Ovary (tissue), 9 donors: Measurements from ENCODE around the gene SMAP1. TPM values are rescaled to one million over a fixed set of nuclear protein-coding genes. Genes with fewer than 3 reads are reported as not detected.

Experiments
- DNase-seq, 5 donors: peaks; one replicate each; pipeline ENCODE4 v3.0.0-alpha.2; 2019 to 2020
- H3K27ac ChIP-seq, 2 donors: fragments of 200-600 bp; one replicate each; pipeline versions ENCODE4 v1.5.1 to v1.8.0; 2019 to 2022
- H3K27me3 ChIP-seq: fragments of 200-600 bp; one replicate; pipeline ENCODE4 v1.8.0; 2022
- H3K36me3 ChIP-seq: fragments of 200-600 bp; sonication (generic); one replicate; pipeline ENCODE4 v1.5.1; 2019
- H3K4me1 ChIP-seq: one replicate; pipeline ENCODE4 v1.8.1; 2013; ENCODE audit warnings: mild to moderate bottlenecking, moderate library complexity; ENCODE audit not compliant: insufficient read depth
- H3K4me3 ChIP-seq: fragments of 200-600 bp; sonication (generic); one replicate; pipeline ENCODE4 v1.5.1; 2017
- H3K9me3 ChIP-seq, 2 donors: fragments of 200-600 bp in 1 of 2; sonication (generic) in 1 of 2; one replicate each; pipeline versions ENCODE4 v1.5.1 to v1.8.1; 2013 to 2019; ENCODE audit warnings: mild to moderate bottlenecking in 1 of 2, moderate library complexity in 1 of 2
- CTCF ChIP-seq, 3 donors: fragments of 450-650 bp in 2 of 3; fragments of 200-600 bp in 1 of 3; IDR thresholded peaks; one replicate each; pipeline versions ENCODE4 v1.5.1 to v1.8.0; 2016 to 2022; ENCODE audit warnings: antibody characterized with exemption in 3 of 3, mild to moderate bottlenecking in 1 of 3
- EP300 ChIP-seq: sonication (generic); formaldehyde crosslinking; IDR thresholded peaks from one replicate; pipeline ENCODE4 v1.6.1; 2017; ENCODE audit warnings: antibody characterized with exemption
- POLR2A ChIP-seq: fragments of 450-650 bp; IDR thresholded peaks from one replicate; pipeline ENCODE4 v1.6.1; 2017; ENCODE audit warnings: antibody characterized with exemption, mild to moderate bottlenecking, moderate library complexity
- WGBS, 3 donors: extraction: QIAGEN DNeasy Blood & Tissue Kit in 1 of 3; methylation state at CpG; one replicate each; pipeline versions ENCODE4 v1.1.5 to v1.1.7; 2013 to 2017; 5-methylcytosine and 5-hydroxymethylcytosine counted together
- intact Hi-C, 4 donors: fragments of 100-400 bp; cut with DNase I; formaldehyde crosslinking; loops; one replicate each; pipeline versions ENCODE4 v1.11.0 to v1.15.1; 2022 to 2023
- polyA plus RNA-seq, 2 donors: library from polyadenylated mRNA; stranded (reverse); fragments of 200-250 nt in 1 of 2; fragments of 350-450 nt in 1 of 2; fragmentation: Illumina TruSeq in 1 of 2; extraction: RNeasy Lipid Tissue Mini Kit (QIAGEN cat#74804) in 1 of 2; gene quantifications; one replicate each; pipeline ENCODE4 v1.2.3, GENCODE V29; 2013 to 2014
- total RNA-seq, 7 donors: library from RNA; depleted of rRNA in 2 of 7; stranded (reverse); fragments of >200 nt in 2 of 7; fragmentation: NEBNext Ultra II Directional in 3 of 7; extraction: Animal tissue kit (Norgen Biotek cat#: 25700) in 3 of 7; gene quantifications; one replicate each; pipeline versions ENCODE4 v1.1.0 to v1.2.4, GENCODE V29; 2016 to 2023
- donor health status: DM: no; HTN: no; CAD: no; lungs with moderate emphysema.
- donor health status: DM: no; HTN: no; CAD: no.
- donor health status: Bipolar disorder and iron deficiency.
- donor health status: DM: yes; HTN: yes; CAD: no.
- donor health status: DM: no; HTN: no; CAD: no.
- donor health status: DM: yes; HTN: yes; CAD: no.

SMAP1 gene
- total and polyA plus RNA-seq, 9 donors = 10.8 to 34.1 (median 18.6) TPM

DNA sequence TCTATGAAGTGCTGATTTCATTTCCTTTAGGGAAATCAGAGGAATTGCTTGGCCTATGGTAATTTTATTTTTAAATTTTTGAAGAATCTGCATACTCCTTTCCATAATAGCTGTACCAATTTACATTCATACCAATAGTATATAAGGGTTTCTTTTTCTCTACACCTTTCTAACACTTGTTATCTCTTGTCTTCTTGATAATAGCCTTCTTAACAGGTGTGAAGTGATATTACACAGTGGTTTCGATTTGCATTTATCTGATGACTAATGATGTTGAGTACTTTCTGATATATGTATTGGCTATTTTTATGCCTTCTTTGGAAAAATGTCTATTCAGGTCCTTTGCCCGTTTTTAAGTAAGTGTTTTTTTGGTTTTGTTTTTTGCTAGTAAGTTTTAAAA lies 40.8 kb downstream of the SMAP1 start:
- intact Hi-C loops = loop anchor here in 3 of 4 donors (5.0 to 10.0 kb wide), 4 partner anchors 174 to 249 kb away; partner anchors contain the start of gene B3GAT2 (in 1 of the 3)
- no peak for TF ChIP-seq POLR2A
- WGBS, 3 donors = 93 to 94% (median 93%) methylated on average over 2 of the region's 2 CpGs
- Histone ChIP-seq H3K9me3 (no peaks in the 10 kb centered on the region), H3K4me3 (no peak overlapping the region), H3K36me3 (no peaks in the 10 kb centered on the region), H3K27me3 (no peaks in the 10 kb centered on the region), H3K4me1 (no peaks in the 10 kb centered on the region), H3K27ac (no peak overlapping the region)
- DNase-seq = no peak

DNA sequence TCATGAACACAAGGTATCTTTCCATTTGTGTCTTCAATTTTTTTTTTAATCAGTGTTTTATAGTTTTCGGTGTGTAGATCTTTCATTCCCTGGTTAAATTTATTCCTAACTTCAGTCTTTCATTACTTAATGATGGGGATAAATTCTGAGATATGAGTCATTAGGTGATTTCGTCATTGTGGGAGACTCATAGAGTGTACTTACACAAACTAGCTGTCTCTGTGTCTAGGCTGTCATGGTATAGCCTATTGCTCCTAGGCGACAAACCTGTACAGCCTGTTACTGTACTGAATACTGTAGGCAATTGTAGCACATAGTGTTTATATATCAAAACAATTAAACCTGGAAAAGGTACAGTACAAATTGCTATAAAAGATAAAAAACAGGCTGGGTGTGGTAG lies 42.1 kb downstream of the SMAP1 start:
- H3K27me3 ChIP-seq = no peaks in the 10 kb centered on the region
- H3K4me1 ChIP-seq = no peaks in the 10 kb centered on the region
- intact Hi-C loops = loop anchor here in 3 of 4 donors (5.0 to 10.0 kb wide), 4 partner anchors 172 to 247 kb away; partner anchors contain the start of gene B3GAT2 (in 1 of the 3)
- TF ChIP-seq CTCF (IDR thresholded peaks at IDR 0.05) = no peak
- no peak for TF ChIP-seq POLR2A
- 90 to 93% (median 92%) methylated on average over 3 of the region's 3 CpGs for WGBS, 3 donors
- no peaks in the 10 kb centered on the region for H3K36me3 ChIP-seq
- no peaks in the 10 kb centered on the region for H3K9me3 ChIP-seq
- no peak overlapping the region for H3K4me3 ChIP-seq
- DNase-seq = no peak
- no peak overlapping the region for H3K27ac ChIP-seq

DNA sequence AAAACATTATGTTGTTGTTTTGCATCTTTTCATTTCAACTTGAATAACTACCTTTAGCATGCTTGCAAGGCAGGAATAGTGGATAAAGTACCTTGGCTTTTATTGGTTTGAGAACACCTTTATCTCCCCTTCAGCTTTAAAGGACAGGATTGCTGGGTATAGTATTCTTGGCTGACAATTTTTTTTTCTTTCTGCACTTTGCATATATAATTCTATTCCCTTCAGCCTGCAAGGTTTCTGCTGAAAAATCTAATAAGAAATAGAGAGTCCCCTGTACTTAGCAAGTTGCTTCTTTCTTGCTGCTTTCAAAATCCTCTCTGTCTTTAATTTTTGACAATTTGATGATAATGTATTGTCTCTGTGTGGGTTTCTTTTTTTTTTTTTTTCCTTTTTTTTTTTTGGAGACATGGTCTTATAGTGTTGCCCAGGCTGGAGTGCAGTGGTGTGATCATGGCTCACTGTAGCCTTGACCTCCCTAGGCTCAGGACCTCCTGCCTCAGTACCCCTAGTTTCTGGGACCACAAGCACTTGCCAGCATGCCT lies 47.1 kb downstream of the SMAP1 start:
- H3K36me3 ChIP-seq = no peaks in the 10 kb centered on the region
- H3K4me1 ChIP-seq = no peaks in the 10 kb centered on the region
- DNase-seq = no peak
- H3K4me3 ChIP-seq = no peak overlapping the region
- no peaks in the 10 kb centered on the region for H3K27me3 ChIP-seq
- H3K27ac ChIP-seq = no peak overlapping the region
- intact Hi-C loops = no loop called here
- no peaks in the 10 kb centered on the region for H3K9me3 ChIP-seq
- TF ChIP-seq EP300 = no peak
- no peak for TF ChIP-seq CTCF (IDR thresholded peaks at IDR 0.05)
- TF ChIP-seq POLR2A = no peak

DNA sequence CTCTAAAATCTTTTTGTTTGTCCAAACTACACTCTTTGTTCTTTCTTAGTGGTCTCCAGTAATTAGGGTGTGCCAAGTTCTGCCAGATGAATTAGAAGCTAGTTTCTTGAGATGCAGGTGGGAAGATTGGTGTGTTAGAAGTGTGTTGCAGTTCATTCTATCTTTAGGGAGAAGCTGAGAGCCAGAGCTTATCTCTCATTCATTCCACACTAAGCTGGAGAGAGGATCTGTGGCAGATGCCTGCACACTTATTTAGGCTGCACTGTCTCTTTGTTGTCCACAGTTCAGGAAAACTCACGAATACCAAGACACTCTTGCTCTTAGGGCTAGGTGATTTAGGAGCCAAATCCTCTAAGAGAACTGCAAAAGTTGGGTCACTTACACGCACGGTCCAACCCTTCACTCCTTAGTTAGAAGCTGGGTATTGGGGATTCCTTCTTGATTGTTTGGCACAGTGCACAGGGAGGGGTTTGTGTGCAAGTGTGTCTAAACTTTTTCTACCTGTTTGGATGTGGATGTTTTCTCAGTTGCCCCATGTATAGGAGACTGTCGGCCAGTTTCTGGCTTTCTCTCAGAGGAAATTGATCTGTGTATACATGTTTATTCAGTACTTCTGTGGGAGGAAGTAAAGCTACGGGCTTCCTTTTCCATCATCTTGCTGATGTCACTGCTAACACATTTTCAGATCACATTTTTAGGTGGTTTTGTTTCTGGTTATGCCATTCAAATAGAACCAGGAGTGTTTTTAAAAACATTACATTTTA lies 49.5 kb downstream of the SMAP1 start:
- intact Hi-C loops = no loop called here
- Histone ChIP-seq H3K27me3 (no peaks in the 10 kb centered on the region), H3K27ac (no peak overlapping the region), H3K4me1 (no peaks in the 10 kb centered on the region), H3K9me3 (no peaks in the 10 kb centered on the region), H3K4me3 (no peak overlapping the region), H3K36me3 (no peaks in the 10 kb centered on the region)
- DNase-seq = no peak
- no peak for TF ChIP-seq POLR2A
- TF ChIP-seq EP300 = no peak
- no peak for TF ChIP-seq CTCF (IDR thresholded peaks at IDR 0.05)
- WGBS, 3 donors = 90 to 92% (median 92%) methylated on average over 5 of the region's 5 CpGs

- Histone ChIP-seq H3K36me3 (no peaks in the 10 kb centered on the region), H3K27me3 (no peaks in the 10 kb centered on the region), H3K9me3 (no peaks in the 10 kb centered on the region), H3K27ac (no peak overlapping the region), H3K4me1 (no peaks in the 10 kb centered on the region), H3K4me3 (no peak overlapping the region)
- intact Hi-C loops = no loop called here
- TF ChIP-seq POLR2A (no peak), CTCF (IDR thresholded peaks at IDR 0.05) (no peak), EP300 (no peak)
- WGBS, 3 donors = 61 to 75% (median 61%) methylated on average over 2 of the region's 2 CpGs
- no peak for DNase-seq
Measured at GRCh38 chr6:70724524-70724923, 56.8 kb downstream of the SMAP1 start.
